ENCODE measurements around the gene AJAP1.

GRCh38 chr1:4685523-4685865, 31.1 kb downstream of the AJAP1 start:
- TF ChIP-seq POLR2A (IDR thresholded peaks at IDR 0.05) (no peak), CTCF (IDR thresholded peaks at IDR 0.05) (no peak)

All from sigmoid colon (tissue), 3 donors.